HCT116 (cell line): ENCODE results near the gene KIF26A. TPM values are rescaled to one million over a fixed set of nuclear protein-coding genes. Genes with fewer than 3 reads are reported as not detected.

Experiments used
- ATAC-seq: fragments of 200-7000 bp; cut with Tn5 transposase; 2 replicates; pipeline ENCODE4 v1.9.1; 2020; ENCODE audit warnings: mild to moderate bottlenecking, moderate library complexity
- BruUV-seq: library from RNA; stranded (reverse); fragments of 400-500 nt; replicated peaks from 2 replicates; lab custom pipeline; 2021; lab: Mats Ljungman, UMichigan
- CTCF ChIA-PET: fragments of 300-600 bp; sonication (Branson Sonifier 250); formaldehyde crosslinking; loops from one replicate; lab custom pipeline; 2021; ENCODE audit warnings: antibody characterized with exemption; lab: Charles Lee
- POLR2A ChIA-PET: fragments of 300-600, 350-600 bp; sonication (Branson Sonifier 250); formaldehyde crosslinking; loops from one replicate; lab custom pipeline; 2021; ENCODE audit warnings: antibody characterized with exemption; lab: Charles Lee
- RAD21 ChIA-PET, 2 experiments: fragments of 300-600 bp; sonication (Branson Sonifier 250); formaldehyde crosslinking; loops; one replicate each; lab custom pipeline; 2023; ENCODE audit warnings: low total read pairs in 2 of 2; ENCODE audit not compliant: uncharacterized antibody in 2 of 2, unreplicated experiment in 2 of 2, low non-redundant PET in 1 of 2; lab: Charles Lee
- DNase-seq: peaks from one replicate; pipeline ENCODE4 v3.0.0-alpha.2; 2010; ENCODE audit warnings: low read depth, low spot score
- H2AFZ ChIP-seq: fragments of 200-600 bp; shearing (Covaris generic), sonication (generic); 2 replicates; pipeline ENCODE4 v1.6.1; 2017; ENCODE audit warnings: low read depth, mixed run types, mixed read lengths, antibody characterized with exemption, low read length; ENCODE audit not compliant: poor library complexity, severe bottlenecking
- H3K27ac ChIP-seq: 2 replicates; pipeline ENCODE4 v1.5.1; 2012; ENCODE audit warnings: low read depth, low read length
- H3K27me3 ChIP-seq: fragments of 200-600 bp; sonication (generic); 2 replicates; pipeline ENCODE4 v1.6.1; 2016; ENCODE audit warnings: mixed run types, low read length, mixed read lengths; ENCODE audit not compliant: insufficient read depth
- H3K36me3 ChIP-seq, 2 experiments: fragments of 200-500 bp in 1 of 2; fragments of 200-600 bp in 1 of 2; sonication (Bioruptor generic) in 1 of 2; sonication (generic) in 1 of 2; 2 replicates each; pipeline versions ENCODE4 v1.5.1 to v1.6.1; 2014 to 2016; ENCODE audit warnings: low read length in 2 of 2, inconsistent platforms in 1 of 2, mixed read lengths in 1 of 2, mixed run types in 1 of 2; ENCODE audit not compliant: insufficient read depth in 2 of 2, control insufficient read depth in 1 of 2
- H3K4me1 ChIP-seq, 2 experiments: fragments of 200-600 bp in 1 of 2; sonication (generic) in 1 of 2; 2 replicates each; pipeline versions ENCODE4 v1.5.1 to v1.6.1; 2012 to 2017; ENCODE audit warnings: low read length in 2 of 2, inconsistent platforms in 1 of 2, mild to moderate bottlenecking in 1 of 2, mixed read lengths in 1 of 2, mixed run types in 1 of 2, moderate library complexity in 1 of 2; ENCODE audit not compliant: insufficient read depth in 2 of 2, control insufficient read depth in 1 of 2
- H3K4me2 ChIP-seq: fragments of 200-600 bp; sonication (generic); 2 replicates; pipeline ENCODE4 v1.6.1; 2017; ENCODE audit warnings: mixed run types, low read length, mixed read lengths
- H3K4me3 ChIP-seq, 2 experiments: fragments of 200-600 bp in 1 of 2; sonication (generic) in 1 of 2; replicated peaks in 1 of 2; 2 replicates each; pipeline ENCODE4 v1.5.1; 2011 to 2016; ENCODE audit warnings: low read length in 2 of 2, control low read depth in 1 of 2, low read depth in 1 of 2, mild to moderate bottlenecking in 1 of 2, mixed read lengths in 1 of 2, mixed run types in 1 of 2
- H3K79me2 ChIP-seq: fragments of 200-600 bp; sonication (generic); 2 replicates; pipeline ENCODE4 v1.6.1; 2017; ENCODE audit warnings: mild to moderate bottlenecking, mixed run types, low read length, moderate library complexity, mixed read lengths; ENCODE audit not compliant: insufficient read depth
- H3K9ac ChIP-seq: fragments of 200-600 bp; sonication (generic); 2 replicates; pipeline ENCODE4 v1.6.1; 2016; ENCODE audit warnings: low read length, mixed read lengths
- H3K9me2 ChIP-seq: fragments of 200-600 bp; sonication (generic), shearing (Covaris generic); 2 replicates; pipeline ENCODE4 v1.6.1; 2017; ENCODE audit warnings: mixed run types, mild to moderate bottlenecking, moderate library complexity; ENCODE audit not compliant: insufficient read depth
- H3K9me3 ChIP-seq, 2 experiments: fragments of 200-500 bp in 1 of 2; fragments of 200-600 bp in 1 of 2; sonication (Bioruptor generic) in 1 of 2; sonication (generic) in 1 of 2; 2 replicates each; pipeline ENCODE4 v1.6.1; 2014 to 2017; ENCODE audit warnings: low read length in 2 of 2, mixed read lengths in 2 of 2, inconsistent platforms in 1 of 2, low read depth in 1 of 2, mild to moderate bottlenecking in 1 of 2, mixed run types in 1 of 2, moderate library complexity in 1 of 2; ENCODE audit not compliant: control insufficient read depth in 1 of 2, insufficient read depth in 1 of 2
- H4K20me1 ChIP-seq: fragments of 200-600 bp; sonication (generic), shearing (Covaris generic); 2 replicates; pipeline ENCODE4 v1.6.1; 2017; ENCODE audit warnings: mixed run types, mild to moderate bottlenecking, moderate library complexity; ENCODE audit not compliant: insufficient read depth
- ATF3 ChIP-seq: IDR thresholded peaks from 2 replicates; pipeline ENCODE4 v1.6.1; 2012
- CBX3 ChIP-seq: IDR thresholded peaks from 2 replicates; pipeline ENCODE4 v1.6.1; 2012; ENCODE audit warnings: low read depth
- FOSL1 ChIP-seq: IDR thresholded peaks from 2 replicates; pipeline ENCODE4 v1.6.1; 2012; ENCODE audit warnings: low read depth
- JUND ChIP-seq: IDR thresholded peaks from 2 replicates; pipeline ENCODE4 v1.6.1; 2012
- POLR2A ChIP-seq: IDR thresholded peaks from 2 replicates; pipeline ENCODE4 v1.7.0; 2011; ENCODE audit warnings: borderline replicate concordance; ENCODE audit not compliant: insufficient read depth, insufficient read length; ENCODE audit errors: extremely low read depth
- RAD21 ChIP-seq: IDR thresholded peaks from 2 replicates; pipeline ENCODE4 v1.6.1; 2012; ENCODE audit warnings: low read depth, mild to moderate bottlenecking
- SP1 ChIP-seq: IDR thresholded peaks from 2 replicates; pipeline ENCODE4 v1.6.1; 2012; ENCODE audit warnings: low read depth
- SRF ChIP-seq: IDR thresholded peaks from 2 replicates; pipeline ENCODE4 v1.6.1; 2012; ENCODE audit warnings: low read depth
- TCF7L2 ChIP-seq: IDR thresholded peaks from 2 replicates; pipeline ENCODE4 v1.7.0; 2011; ENCODE audit warnings: borderline replicate concordance, inconsistent platforms; ENCODE audit not compliant: insufficient read depth, insufficient read length; ENCODE audit errors: extremely low read depth
- ZBTB33 ChIP-seq: IDR thresholded peaks from 2 replicates; pipeline ENCODE4 v1.6.1; 2011; ENCODE audit warnings: mild to moderate bottlenecking, low read length, moderate library complexity; ENCODE audit not compliant: insufficient replicate concordance; ENCODE audit errors: extremely low read depth
- ZFX ChIP-seq: fragments of 450-650 bp; IDR thresholded peaks from 2 replicates; pipeline ENCODE4 v1.6.1; 2017
- ZNF274 ChIP-seq: fragments of 200-500 bp; sonication (Bioruptor generic); IDR thresholded peaks from 2 replicates; pipeline ENCODE4 v1.6.1; 2014; ENCODE audit warnings: mild to moderate bottlenecking, low read depth, low read length, inconsistent platforms
- intact Hi-C: fragments of 100-400 bp; cut with micrococcal nuclease; formaldehyde crosslinking; loops from 2 replicates; pipeline ENCODE4 v1.10.0; 2022
- total RNA-seq: library from RNA; stranded (reverse); gene quantifications from one replicate; pipeline ENCODE4 v1.2.1, GENCODE V29; 2021; ENCODE audit not compliant: unreplicated experiment

KIF26A gene
- total RNA-seq, 1 experiment from 2014 or later = 10.2 TPM

- H3K9me2 ChIP-seq = no peaks in the 10 kb centered on the region
- BruUV-seq = no TSS peak
- DNase-seq (no peak), ATAC-seq (no peak)
- H3K4me2 ChIP-seq = no peak overlapping the region
- peaks cover 25% of the 10 kb centered on the region; the same call in 1 of the 2 replicates for H3K79me2 ChIP-seq
- no peak overlapping the region for H3K4me3 ChIP-seq
- no peaks in the 10 kb centered on the region for H3K27me3 ChIP-seq
- ChIA-PET POLR2A (no interaction called here), RAD21 (no interaction called here), CTCF (no interaction called here)
- intact Hi-C loops = no loop called here
- no peaks in the 10 kb centered on the region for H3K36me3 ChIP-seq
- H2AFZ ChIP-seq = no peak overlapping the region
- no peak overlapping the region for H3K27ac ChIP-seq
- TF ChIP-seq RAD21 = no peak
- TF ChIP-seq TCF7L2 = no peak
- no peak for TF ChIP-seq SP1
- no peak for TF ChIP-seq ZNF274
- no peak for TF ChIP-seq POLR2A
- no peak for TF ChIP-seq ATF3
- TF ChIP-seq ZFX = no peak
- TF ChIP-seq ZBTB33 = no peak
- no peak for TF ChIP-seq JUND
- no peak for TF ChIP-seq SRF
- TF ChIP-seq CBX3 = no peak
- TF ChIP-seq FOSL1 = no peak
- no peak overlapping the region for H3K9ac ChIP-seq
- H3K4me1 ChIP-seq = peaks cover 11 to 18% of the 10 kb centered on the region in 2 experiments
- H3K9me3 ChIP-seq = no peaks in the 10 kb centered on the region
- no peaks in the 10 kb centered on the region for H4K20me1 ChIP-seq
Measured at GRCh38 chr14:104147346-104148125, 9.1 kb downstream of the KIF26A start.
